ENCODE data around the gene MEIOC.

DNA sequence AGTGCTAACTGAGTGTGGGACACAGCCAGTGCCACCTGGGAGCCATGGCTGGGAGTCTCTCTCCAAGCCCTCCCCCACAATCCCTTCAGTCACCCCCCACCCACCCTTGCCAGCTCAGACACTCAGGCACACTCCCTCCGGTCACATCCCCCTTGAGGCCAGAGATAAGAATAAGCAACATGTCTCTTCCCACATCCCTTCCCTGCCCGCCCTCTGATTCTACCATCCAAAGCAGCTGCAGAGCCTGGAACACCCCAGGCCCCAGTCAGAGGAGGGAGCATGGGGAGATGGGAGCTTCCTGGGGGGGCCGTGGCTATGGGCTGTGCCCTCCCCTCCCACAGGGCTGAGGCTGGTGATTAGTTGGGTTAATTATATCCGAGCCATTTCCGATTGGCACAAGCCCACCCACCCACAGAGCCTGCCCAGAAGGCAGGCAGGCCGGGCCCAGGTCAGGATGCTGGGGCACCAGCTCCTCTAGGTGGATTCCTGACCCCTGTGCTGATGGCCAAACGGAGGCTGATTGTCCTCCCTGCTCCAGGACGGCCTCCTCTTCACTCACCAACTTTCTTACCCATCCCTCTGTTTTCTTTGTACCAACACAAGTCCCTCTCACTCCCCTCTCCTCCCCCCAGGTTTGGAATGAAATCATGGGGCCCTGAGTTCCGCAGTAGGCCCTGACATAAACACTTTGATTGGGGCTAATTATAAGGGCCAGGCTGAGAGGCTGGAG, 28.6 kb upstream of the MEIOC start:
- TF ChIP-seq, protein P1, sequence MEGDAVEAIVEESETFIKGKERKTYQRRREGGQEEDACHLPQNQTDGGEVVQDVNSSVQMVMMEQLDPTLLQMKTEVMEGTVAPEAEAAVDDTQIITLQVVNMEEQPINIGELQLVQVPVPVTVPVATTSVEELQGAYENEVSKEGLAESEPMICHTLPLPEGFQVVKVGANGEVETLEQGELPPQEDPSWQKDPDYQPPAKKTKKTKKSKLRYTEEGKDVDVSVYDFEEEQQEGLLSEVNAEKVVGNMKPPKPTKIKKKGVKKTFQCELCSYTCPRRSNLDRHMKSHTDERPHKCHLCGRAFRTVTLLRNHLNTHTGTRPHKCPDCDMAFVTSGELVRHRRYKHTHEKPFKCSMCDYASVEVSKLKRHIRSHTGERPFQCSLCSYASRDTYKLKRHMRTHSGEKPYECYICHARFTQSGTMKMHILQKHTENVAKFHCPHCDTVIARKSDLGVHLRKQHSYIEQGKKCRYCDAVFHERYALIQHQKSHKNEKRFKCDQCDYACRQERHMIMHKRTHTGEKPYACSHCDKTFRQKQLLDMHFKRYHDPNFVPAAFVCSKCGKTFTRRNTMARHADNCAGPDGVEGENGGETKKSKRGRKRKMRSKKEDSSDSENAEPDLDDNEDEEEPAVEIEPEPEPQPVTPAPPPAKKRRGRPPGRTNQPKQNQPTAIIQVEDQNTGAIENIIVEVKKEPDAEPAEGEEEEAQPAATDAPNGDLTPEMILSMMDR (IDR thresholded peaks at IDR 0.05 in 4 of 5, conservative IDR thresholded peaks at IDR 0.05 in 1 of 5): no peak
- TF ChIP-seq POLR2A (IDR thresholded peaks at IDR 0.05): no peak

Data from gastrocnemius medialis (tissue), 4 donors.